HG03571 (cell line): Measurements from ENCODE around the gene PRSS36.
"Not testable (repeated sequence)": the region's sequence is repeated elsewhere in the genome, so short reads cannot be mapped to it uniquely, and the experiment has no call there.

Experiments used
- ATAC-seq: cut with Tn5 transposase; IDR thresholded peaks from one replicate; pipeline ENCODE4 v1.9.1; 2021; ENCODE audit not compliant: unreplicated experiment

PRSS36 gene

GRCh38 chr16:31142109-31143010, 7.5 kb downstream of the PRSS36 start:
- ATAC-seq, result peak; percentile 83

GRCh38 chr16:31141489-31142108, 8.3 kb downstream of the PRSS36 start:
- no peak for ATAC-seq

DNA sequence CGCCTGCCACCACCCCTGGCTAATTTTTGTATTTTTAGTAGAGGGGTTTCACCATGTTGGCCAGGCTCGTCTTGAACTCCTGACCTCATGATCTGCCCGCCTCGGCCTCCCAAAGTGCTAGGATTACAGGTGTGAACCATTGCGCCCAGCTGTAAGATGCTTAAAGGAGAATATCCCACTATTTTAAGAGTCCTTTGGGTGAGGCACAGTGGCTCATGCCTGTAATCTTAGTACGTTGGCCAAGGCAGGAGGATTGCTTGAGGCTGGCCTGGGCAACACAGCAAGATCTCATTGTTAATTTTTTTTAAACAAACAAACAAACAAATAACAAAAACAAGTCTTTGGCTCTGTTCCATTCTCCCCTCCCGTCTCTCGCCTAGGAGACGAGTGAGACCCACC, 8.8 kb downstream of the PRSS36 start:
- ATAC-seq, result not testable (repeated sequence)

- no peak for ATAC-seq
Observed at GRCh38 chr16:31138621-31139578, 11.0 kb downstream of the PRSS36 start.

DNA sequence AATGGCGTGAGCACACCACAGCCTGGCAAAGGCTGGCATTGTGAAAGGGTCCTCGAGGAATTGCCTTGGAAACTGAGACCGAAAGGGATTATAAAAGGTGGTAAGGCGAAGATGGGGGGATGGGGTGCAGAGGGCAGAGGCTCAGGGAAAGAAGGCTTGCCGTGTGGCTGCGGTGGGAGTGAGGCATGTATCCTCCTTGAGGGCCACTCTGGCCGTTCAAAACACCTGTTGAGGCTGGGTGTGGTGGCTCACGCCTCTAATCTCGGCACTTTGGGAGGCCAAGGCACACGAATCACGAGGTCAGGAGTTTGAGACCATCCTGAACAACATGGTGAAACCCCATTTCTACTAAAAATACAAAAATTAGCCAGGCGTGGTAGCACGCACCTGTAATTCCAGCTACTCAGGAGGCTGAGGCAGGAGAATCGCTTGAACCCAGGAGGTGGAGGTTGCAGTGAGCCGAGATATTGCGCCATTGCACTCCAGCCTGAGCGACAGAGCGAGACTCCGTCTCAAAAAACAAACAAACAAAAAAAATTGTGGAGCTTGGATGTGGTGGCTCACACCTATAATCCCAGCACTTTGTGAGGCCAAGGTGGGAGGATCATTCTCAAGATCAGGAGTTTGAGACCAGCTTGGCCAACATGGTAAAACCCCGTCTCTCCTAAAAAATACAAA, 12.9 kb downstream of the PRSS36 start:
- not testable (repeated sequence) for ATAC-seq

DNA sequence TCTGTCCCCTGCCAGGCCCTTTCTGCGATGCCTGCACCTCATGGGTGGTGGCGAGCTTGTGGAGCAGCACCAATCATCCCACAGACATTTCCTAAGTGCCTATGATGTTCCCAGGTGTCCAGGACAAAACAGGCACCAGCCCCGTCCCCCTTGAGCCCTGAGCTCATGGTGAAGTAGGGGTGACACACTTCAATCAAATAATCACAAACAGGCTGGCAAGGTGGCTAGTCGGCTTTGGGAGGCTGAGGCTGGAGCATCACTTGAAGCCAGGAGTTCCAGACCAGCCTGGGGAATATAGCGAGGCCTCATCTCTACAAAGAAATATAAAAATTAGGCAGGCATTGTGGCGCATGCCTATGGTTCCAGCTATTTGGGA, 13.6 kb downstream of the PRSS36 start:
- no peak for ATAC-seq

GRCh38 chr16:31135535-31136286, 14.2 kb downstream of the PRSS36 start, which contains the start of gene PRSS8:
Gene PRSS8 (minus strand): TSS chr16:31135727. CDS start chr16:31135498, 229 bp downstream.
- ATAC-seq, result no peak

- no peak for ATAC-seq
Observed at GRCh38 chr16:31134625-31135534, 15.0 kb downstream of the PRSS36 start.

DNA sequence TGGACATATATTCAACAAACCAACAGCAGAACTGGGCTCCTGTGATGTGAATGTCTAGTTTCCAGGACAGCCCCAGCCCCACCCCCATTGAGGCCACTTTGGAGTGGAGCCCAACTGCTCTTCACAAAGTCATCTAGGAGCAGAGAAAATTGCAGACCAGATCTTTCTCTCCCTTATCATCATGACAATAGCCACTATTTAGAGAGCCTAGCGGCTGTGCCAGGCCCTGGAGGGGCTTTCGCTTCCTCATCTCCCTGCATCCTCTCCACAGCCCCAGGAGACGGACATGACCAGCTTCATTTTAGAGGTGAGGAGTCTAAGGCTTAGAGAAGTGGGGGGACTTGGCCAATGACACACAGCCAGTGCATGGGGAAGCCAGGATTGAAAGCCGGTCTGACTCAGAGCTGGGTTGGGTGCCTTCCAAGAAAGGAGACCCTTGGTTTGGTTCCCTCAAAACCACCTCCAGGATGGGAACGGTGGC, 15.7 kb downstream of the PRSS36 start:
- no peak for ATAC-seq

DNA sequence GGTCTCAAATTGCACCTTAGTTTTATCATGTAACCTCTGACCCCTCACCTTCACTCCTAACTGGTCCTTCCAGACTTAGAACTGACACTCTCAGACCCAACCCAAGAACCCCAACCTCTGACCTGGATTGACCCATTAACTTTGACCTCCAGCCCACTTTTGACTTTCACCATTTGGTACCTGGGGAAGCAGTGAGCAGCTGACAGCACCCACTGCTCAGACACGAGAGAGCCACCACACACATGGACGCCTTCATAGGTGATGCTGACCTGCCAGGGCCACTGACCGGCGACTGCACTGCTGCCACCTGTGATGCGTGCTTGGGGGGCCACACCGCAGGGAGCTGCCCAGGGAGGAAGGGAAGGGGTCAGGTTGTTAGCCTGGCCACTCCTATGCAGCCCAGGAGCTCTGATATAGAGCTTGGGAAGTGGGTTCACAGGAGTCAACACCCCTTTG, 16.8 kb downstream of the PRSS36 start:
- no peak for ATAC-seq

DNA sequence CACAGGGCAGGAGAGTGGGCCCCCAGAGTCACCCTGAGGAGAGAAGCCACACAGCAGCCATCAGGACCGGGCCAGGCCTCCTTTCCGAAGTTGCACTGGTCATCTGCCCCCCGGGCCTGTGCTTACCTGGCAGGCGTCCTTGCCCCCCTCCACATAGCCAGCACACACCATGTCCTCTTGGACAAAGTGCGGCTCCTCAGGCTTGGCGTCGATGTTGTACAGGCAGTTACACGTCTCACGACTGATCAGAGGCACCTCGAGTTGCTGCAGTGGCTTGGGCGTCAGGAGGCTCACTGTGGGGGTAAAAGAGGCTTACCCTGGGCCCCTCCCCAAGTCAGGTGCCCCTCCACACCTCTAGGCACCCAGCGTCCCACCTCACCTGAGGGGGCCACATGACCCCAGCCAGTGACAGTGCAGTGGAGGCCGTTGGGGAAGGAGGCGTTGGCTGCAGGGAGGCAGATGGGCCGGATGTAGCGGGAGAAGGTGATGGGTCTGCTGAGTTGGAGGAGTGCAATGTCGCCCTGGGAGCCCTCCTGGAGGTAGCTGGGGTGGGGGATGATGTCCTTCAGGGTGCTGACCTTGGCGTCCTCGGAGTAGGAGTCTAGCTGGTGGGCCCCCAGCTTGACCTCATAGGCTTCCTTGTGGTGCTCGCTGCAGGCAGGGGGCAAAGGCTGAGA, 17.4 kb downstream of the PRSS36 start:
- no peak for ATAC-seq

DNA sequence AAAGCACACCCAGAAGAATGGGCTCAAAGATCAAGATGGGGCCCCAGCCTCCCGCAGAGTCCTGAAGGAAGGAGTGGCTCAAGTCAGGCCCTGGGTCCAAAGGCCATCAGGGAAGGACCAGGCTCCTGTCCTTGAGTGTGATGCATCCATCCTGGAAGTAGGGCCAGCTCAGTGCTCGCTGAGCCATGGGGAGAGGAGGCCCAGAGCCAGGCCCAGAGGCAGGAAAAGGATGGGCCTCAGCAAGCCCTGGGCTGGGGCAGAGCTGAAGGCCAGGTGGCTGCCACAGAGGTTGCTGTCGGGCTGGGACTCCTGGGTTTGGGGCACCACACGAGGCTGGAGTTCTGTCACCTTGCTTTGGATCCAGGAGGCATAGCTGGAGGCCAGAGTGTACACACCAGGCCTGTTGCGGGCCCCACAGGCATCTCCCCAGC, 18.0 kb downstream of the PRSS36 start:
- ATAC-seq, result no peak

- no peak for ATAC-seq
Observed at GRCh38 chr16:31131416-31131815, 18.4 kb downstream of the PRSS36 start.

GRCh38 chr16:31130899-31131298, 19.0 kb downstream of the PRSS36 start:
- no peak for ATAC-seq

GRCh38 chr16:31130336-31130891, 19.5 kb downstream of the PRSS36 start:
- no peak for ATAC-seq

- no peak for ATAC-seq
Observed at GRCh38 chr16:31129568-31130335, 20.1 kb downstream of the PRSS36 start.
